Stimulated activated CD8-positive, alpha-beta memory T cell treated with anti-CD3 and anti-CD28 coated beads, Interleukin-7, amount 100 ng/mL, for 1 hour (primary cell): ENCODE measurements around the gene ELL2.

Source experiments
- DNase-seq, 2 donors: peaks; one replicate each; pipeline ENCODE4 v3.0.0-alpha.2; 2020; ENCODE audit warnings: low read depth in 2 of 2

The ELL2 gene

DNA sequence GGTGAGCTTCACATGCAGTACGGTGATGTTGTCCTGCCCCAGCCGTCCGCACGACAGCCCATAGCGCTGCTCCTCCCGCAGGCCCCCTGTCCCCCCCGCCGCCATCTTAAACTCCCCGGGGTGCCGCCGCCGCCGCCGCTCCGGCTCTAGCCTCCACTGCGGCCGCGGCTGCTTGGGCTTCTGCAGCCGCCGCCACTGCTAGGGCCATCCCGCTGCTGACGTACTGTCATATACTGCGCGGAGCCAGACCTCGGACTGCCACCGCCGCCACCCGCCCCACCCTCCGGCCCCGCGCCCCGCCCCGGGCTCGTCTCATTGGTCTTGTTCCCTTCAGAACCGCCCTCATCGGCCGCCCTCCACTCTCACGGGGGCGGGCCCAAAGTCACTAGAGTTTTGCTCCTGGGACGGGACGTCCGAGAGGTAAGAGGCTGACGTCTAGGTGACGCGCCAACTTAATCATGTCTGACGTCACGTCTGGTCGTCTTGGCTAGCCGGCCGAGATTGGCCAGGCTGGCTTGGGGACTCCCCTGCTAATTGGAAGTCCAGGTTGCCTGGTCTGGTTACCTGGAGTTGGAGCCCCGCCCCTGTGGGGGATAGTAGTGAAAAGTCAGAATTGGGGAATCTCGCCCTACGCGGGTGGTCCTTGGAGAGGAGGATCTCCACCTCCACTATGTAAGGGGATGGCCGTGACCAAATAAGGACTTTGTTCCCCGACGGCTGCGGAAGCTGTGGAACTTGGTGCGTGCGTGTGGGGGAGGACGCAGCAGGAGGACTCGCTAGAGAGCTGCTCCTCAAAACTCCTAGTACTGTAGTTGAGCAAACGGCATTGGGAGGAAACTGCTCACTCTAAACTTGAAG lies at the start of gene ELL2:
ELL2 (minus strand) TSS at position 235 of the 858 bp plus-strand sequence; CDS start at position 105, 130 bp downstream.
- DNase-seq = peak; percentile 87 to 90

DNA sequence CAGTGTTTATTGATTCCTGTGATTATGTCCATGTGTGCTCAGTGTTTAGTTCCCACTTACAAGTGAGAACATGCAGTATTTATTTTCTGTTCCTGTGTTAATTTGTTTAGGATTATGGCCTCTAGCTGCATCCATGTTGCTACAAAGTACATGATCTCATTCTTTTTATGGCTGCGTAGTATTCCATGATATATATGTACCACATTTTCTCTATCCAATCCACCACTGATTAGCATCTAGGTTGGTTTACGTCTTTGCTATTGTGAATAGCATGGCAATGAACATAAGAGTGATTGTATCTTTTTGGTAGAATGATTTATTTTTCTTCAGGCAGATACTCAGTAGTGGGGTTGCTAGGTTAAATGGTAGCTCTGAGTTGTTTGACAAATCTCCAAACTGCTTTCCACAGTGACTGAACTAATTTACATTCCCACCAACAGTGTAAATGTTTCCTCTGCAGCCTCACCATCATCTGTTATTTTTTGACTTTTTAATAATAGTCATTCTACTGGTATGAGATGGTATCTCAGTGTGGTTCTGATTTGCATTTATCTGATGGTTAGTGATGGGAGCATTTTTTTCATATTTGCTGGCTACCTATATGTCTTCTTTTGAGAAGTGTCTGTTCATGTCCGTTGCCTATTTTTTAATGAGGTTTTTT lies 47.5 kb upstream of the ELL2 start:
- no peak for DNase-seq

DNA sequence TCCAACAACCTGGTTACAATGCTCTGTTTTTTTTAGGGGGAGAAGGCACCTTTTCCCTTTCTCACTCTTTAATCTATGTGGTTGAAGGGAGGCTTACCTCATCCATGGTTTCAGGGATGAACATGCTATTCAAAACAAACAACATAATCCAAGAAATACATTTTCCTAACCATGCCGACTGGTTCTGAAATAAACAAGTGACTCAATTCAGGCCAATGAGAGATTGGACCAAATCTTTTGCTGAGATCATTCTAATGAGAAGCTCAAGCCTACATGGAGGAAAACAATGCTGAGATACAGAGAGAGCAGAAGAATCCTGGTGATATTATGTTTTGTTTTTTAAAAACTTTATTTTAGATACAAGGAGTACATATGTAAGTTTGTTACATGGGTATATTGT lies 46.8 kb upstream of the ELL2 start:
- no peak for DNase-seq

DNA sequence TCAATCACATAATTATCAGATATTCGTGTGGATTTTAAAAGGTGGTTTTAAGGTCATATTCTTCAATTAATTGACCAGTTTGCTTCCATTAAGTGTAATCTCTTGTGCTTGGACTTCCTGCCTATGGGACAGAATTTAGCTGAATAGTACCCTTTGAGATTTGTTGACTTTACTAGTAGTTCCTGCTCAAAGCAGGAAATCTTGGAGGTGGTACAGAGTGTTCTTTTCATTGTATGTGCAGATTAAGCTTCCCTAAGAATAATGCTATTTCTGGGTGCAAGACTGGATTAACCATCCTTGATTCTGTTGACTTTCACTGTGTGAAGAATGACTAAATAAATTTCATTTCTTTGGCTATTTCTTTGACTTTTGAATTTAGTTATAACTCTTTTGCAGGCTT lies 45.4 kb upstream of the ELL2 start:
- no peak for DNase-seq

DNA sequence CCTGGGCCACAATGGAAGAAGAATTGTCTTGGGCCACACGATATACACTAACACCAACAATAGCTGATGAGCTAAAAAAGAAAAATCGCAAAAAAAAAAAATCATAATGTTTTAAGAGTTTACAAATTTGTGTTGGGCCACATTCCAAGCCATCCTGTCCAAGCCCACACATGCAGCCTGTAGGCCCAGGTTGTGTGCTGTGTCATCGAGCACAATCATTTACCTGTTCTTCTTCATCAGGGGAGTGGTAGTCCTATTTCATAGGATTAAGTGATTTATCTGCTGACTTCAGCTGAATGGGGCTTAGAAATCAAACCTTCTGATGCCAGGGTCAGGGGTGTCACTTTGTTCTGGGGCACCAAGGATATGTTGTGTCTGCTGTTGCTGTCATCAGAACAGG lies 44.6 kb upstream of the ELL2 start:
- no peak for DNase-seq

DNA sequence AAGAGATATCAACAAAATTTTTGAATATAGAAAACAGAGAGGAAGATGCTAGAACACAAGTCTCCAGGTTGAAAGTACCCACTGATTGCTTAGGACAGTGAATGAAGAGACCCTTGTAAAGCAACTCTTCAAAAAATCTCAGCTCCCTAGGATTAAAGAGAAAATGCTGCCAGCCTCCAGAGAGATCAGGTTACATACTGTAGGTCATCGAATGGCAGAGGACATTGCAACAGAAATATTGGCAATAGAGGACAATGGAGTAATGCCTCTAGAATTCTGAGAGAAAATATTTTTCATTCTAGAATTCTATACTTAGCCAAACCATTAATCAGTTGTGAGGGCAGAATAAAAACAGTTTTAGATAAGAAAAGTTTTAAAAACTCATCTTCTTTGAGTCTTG lies 43.1 kb upstream of the ELL2 start:
- DNase-seq = no peak

DNA sequence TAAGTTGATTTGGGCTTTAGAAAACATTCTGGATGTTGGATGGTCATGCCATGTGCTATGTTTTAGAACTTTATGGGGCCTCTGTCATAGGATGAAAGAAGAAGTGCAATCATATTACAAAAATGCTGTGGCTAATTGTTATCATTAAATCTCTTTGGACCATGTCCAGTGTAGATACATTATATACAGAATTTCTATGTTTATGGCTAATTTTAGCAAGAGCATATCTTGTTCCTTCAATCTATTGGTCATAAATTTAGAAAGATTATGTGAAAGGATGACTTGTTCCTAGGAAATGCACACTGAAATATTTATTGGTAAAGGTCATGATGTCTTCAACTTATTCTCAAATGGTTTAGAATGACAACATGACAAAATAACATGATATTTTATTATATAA lies 42.4 kb upstream of the ELL2 start:
- no peak for DNase-seq

DNA sequence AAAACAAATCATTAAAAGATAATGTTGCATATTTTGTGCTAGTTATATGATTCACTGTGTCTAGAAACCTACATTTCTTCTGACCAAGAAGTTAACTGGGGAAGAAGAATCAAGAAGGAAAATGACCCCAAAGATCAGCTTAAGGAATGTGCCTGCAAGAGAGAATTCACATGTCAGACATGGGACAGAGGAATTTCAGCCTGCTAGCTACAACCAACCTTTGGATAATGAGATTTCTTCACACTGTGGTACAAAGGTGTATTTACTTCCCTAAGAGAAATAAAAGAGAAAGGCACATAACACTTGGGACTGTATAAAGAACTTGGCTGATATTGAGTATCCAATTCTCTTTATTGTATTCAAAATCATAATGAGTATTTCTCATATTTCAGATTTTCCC lies 39.6 kb upstream of the ELL2 start:
- DNase-seq = no peak

DNA sequence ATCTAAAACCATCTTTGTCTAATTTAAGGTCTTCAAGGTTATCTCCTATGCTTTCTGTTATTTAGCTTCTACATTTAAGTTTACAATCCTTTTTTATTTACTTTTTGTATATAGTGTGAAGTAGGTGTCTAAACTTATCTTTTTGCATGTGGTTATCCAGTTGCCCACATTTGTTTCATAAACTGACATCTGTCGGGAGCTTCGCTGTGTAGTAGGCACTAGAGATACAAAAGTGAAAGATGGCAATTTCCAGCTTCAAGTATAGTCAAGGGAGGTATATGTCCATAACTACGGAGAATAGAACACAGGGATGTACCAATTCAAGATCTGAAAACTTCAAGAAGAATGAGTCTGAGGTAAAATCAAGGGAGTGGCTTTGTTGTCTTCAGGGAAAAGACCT lies 38.7 kb upstream of the ELL2 start:
- no peak for DNase-seq

DNA sequence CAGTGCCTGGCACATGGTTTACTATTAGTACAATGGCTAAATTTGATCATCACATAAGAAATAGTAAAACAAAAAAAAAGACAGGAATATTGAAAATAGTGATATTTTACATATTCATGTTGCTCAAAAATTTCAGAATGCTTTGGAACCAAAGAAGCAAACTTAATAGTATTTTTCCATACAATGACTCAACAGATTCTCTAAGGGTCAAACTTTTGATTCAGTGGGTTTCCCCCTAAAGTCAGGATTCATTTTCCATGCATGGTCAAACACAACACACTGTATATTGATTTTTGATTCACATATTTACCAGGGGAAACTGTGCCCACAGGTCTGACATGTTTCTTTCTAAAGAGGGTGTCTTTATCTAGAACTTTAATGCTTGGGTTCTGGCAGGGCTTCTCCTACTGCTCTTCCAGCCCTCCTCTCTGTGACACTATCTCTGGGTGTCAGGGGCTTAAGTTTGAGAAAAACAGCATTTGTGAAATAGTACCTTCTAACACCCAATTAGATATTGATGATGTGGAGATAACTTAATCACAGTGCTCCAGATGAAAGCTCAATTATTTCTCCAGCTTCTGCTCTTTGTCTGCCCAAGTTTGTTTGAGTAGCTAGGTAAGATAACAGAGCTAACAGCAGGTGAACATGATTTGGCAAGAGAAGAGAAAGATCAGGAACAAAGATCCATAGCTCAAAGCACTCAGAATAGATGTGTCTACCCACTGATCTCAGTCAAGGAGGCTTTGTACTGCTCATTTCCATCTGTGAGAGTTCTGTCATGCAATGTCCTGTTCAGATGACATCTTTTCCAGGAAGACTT lies 35.5 kb upstream of the ELL2 start:
- no peak for DNase-seq

DNA sequence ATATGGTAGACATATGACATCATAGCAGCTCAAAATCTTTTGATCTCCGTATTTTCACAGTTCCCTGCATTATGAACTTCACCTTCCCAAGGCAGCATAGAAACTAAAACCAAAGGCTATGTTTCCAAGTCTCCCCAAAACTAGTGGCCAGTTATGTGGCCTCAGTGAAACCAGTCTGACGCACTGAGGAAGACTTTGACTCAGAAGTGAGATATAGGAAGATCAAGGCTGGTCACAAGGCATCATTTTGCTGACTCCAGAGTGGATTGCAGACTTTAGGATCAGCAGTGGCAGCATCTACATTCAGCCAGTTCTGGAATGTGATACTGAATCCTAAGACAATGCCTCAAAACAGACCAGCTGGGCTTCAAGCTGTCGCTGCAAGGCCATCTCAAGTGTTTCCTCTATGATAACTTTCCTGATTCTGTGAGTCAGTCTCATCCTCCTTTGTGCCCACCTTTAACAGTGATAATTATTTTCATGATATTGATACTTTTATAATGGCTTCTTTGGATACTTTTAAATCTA lies 34.4 kb upstream of the ELL2 start:
- no peak for DNase-seq

DNA sequence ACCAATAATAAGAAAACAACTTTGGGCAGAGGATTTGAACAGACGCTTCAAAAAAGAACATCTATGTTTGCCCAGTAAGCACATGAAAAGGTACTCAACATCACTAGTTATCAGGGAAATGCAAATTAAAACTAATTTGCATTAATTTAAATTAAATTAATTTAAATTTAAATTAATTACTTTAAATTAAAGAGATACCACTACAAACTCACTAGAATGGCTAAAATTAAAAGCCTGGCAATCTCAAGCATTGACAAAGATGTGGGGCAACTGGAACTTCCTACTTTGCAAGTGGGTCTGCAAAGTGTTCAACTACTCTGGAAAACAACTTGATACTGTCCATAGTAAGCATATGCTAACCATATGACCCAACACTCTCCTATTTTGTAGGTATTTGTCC lies 32.1 kb upstream of the ELL2 start:
- DNase-seq = no peak

DNA sequence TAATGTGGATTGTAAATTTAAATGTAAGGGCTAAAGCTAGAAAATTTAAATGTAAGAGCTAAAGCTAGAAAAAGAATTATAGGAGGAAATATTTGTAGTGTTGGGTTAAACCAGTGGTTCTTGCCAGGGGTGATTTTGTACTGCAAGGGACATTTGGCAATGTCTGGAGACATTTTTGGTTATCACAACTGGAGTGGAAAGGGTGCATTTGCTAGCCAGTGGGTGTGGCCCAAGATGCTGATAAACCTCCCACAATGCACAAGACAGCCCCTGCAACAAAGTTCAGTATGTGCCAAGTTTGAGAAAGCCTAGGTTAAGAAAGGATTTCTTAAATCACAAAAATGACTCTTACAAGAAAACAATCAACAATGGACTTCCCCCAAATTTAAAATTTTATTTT lies 31.6 kb upstream of the ELL2 start:
- no peak for DNase-seq

DNA sequence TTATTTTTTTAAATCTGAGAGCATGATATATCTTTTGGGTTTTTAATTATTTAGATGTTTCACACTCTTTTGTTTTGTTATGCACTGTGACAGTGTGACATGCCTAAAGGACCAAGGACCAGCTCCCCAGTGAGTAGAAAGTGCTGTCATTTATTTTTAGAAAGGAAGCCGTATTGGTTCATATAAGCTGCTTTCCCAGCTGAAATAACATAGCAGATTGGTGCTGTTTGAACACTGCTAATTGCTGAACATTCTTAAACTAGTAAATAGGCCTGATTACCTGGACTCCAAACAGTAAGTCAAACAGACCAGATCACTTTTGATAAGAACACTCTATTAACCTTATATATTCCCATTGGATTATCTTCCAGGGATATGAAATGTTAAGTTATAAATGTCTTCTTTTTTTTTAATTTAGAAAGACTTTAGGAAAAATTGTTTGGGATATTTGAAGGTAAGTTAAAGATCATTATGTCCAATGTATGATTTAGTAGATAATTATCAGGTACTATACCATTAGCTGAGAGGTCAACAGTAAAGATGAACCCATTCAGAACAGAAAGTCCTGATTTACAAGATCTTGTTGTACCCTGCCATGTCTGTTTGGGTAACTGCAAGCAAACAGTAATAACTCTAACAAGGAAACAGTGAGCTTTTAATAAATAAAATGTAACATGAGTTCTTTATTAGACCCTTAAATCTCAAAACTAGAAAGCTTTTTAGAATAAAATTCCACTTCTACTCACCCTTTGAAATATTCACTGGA lies 27.8 kb upstream of the ELL2 start:
- no peak for DNase-seq

DNA sequence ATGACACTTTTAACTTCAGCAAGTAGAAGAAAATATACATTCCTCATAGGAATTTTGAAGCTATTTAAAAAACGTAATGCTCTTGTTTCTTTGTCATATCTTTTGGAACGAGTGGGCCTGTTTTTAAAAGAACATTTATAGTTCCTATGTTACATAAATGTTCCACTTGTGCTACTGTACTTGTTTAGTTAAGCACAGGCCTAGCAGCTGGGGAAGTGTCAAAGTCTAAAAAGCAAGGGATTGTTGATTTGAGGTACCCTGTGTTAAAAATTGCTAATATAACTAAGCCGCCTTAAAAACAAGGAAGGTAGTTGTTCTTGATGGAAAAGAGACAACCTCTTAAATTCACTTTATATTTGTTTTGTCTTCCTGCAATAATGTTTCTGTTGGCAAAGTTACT lies 27.2 kb upstream of the ELL2 start:
- DNase-seq = no peak

DNA sequence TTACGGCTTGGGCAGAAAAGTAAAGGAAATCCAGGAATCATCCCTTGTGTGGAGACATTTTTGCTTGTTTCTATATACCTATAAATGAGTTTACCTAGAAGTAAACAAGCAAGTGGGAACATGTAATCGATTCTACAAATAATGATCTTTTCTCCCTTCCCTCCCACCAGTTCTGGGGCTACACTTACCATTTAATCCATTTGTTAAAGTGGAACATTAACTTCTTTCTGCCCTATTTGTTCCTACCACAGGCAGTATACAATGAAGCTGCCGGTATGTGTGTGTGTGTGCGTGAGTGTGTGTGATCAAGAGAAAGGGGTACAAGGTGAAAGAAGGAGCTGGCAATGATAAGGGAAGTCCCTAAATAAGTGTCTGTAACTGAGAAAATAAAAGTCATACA lies 26.4 kb upstream of the ELL2 start:
- no peak for DNase-seq

DNA sequence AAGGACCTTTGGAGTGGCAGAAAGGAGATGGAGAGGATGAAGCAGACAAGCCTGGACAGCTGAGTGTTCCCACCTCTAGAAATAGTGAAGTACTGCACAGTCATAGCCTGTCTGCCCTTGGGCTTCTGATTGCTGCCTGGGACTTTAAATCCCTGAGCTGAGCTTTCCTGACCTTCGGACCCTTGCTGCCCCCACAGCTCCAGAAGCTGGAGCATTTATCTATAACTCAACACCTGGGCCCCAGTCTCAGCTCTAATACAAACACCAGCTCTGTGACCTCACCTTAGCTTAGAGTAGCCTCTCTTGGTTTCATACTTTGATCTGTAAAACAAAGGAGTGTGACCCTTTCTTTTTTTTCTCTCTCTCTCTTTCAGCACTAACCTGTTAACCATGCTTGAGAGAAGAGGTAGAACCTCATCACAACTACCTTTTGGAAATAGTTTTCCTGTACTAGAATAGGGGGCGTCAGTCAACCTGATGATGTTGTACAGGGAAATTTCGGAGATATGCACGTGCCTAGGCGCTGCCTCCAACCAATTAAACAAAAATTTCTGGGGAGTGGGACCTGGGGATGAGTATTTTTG lies 25.4 kb upstream of the ELL2 start:
- no peak for DNase-seq

DNA sequence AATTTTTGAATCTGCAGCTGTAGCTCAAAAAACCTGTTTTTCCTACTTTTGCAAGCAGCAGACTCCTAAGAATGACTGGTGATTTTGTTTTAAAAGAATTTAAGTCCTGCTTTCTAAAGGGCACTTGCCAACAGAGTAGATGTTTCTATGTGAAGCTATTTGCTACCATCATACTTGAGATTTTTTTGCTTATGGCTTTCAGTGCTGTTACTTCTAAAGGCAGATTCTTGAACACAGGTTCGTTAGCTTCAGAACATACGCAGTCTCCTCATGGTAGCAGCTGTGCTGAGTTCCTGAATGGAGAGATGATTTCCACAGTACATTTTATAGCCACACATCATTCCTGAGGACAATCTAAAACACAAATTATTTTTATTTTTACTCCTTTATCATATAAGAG lies 24.4 kb upstream of the ELL2 start:
- DNase-seq = no peak

DNA sequence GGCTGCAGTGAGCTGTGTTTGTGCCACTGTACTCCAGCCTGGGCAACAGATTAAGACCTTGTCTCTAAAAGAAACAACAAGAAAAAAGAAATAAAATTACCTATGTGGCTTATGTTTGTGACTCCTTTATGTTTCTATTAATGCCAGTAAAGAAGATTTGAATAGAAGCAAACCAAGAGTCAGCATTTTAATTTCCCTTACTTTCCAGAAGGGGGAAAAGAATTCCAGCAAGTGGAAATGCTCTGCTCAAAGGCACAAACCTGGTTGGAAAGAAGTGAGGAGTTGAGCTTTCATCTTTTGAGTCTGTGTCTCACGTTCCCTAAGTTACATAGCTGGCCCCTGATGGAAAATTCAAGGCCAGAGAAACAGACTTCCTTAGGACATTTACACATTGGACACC lies 23.6 kb upstream of the ELL2 start:
- no peak for DNase-seq

DNA sequence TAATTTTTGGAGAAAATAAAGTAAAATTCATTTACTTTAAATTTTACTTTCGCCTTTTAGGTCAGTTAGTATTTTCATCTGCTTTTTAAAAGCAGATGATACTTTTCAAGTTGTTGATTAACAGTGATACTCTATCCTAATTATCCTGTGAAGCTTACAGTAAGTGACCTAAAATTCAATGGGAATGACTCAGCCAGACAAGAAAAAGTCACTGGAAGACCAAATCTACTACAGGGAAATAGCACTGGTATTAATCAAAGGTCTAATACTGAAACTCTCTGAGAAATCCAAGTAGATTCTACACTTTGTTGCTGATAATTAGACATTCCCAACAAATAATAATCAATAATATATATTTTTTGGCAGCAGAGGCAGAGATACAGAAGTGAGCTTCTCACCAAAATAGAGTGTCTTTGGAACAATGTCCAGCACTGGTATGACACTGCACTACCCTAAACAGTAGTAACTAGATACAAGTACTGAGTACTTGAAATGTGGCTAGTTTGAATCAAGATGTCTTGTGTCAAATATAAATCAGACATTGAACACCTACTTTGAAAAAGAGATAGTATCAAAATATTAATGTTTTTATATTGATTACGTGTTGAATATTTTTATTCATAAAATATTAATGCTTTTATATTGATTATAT lies 22.8 kb upstream of the ELL2 start:
- DNase-seq = no peak

DNA sequence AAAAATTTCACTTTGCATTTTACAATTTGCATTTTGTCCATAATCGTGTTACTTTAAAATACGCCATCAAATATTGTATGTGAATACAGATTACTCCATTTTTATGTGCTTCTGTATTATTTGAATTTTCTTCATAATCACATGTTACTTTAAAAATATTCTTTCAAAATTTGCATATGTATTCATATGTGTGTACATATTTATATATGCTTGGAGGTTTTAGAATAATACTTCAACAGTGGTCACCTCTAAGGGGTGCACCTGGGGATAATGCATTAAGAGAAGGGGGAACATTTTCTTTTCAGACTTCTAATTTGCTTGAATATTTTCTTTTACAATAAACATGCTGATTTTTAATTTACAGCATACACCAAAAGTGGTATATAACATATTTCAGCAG lies 21.9 kb upstream of the ELL2 start:
- DNase-seq = no peak
